HepG2 (cell line): Measurements from ENCODE around the gene RASSF7. TPM values are rescaled to one million over a fixed set of nuclear protein-coding genes. Genes with fewer than 3 reads are reported as not detected.

ENCODE experiments used
- GRHL1 ChIP-seq: sonication (generic); formaldehyde crosslinking; conservative IDR thresholded peaks from 2 replicates; pipeline ENCODE4 v1.8.0; 2022; ENCODE audit warnings: missing genetic modification reagents
- PRDM10 ChIP-seq: sonication (generic); formaldehyde crosslinking; IDR thresholded peaks from 2 replicates; pipeline ENCODE4 v1.4.0; 2020; ENCODE audit warnings: low read depth, missing genetic modification reagents
- ZKSCAN1 ChIP-seq: fragments of 150-350 bp; IDR thresholded peaks from 2 replicates; pipeline ENCODE4 v1.6.1; 2014; ENCODE audit warnings: low read length
- ZNF383 ChIP-seq: sonication (generic); formaldehyde crosslinking; IDR thresholded peaks from 2 replicates; pipeline ENCODE4 v1.4.0; 2020; ENCODE audit warnings: missing genetic modification reagents, mild to moderate bottlenecking, borderline replicate concordance
- ZNF747 ChIP-seq: sonication (generic); formaldehyde crosslinking; IDR thresholded peaks from 2 replicates; pipeline ENCODE4 v1.8.1; 2023; ENCODE audit warnings: missing genetic modification reagents, mild to moderate bottlenecking, borderline replicate concordance
- polyA plus RNA-seq, 8 experiments: library from polyadenylated mRNA; depleted of rRNA in 3 of 8; stranded (reverse) in 7 of 8; unstranded in 1 of 8; fragments of >200 nt; fragmentation: Illumina TruSeq in 4 of 8; extraction: Trizol in 4 of 8; gene quantifications; 2 replicates each; pipeline versions ENCODE4 v1.2.1 to v1.2.3, GENCODE V29; 2011 to 2016; ENCODE audit warnings: low read depth in 4 of 8, missing spikeins in 1 of 8, mixed read lengths in 1 of 8; ENCODE audit not compliant: insufficient read depth in 1 of 8
- total RNA-seq, 5 experiments: library from RNA; depleted of rRNA; stranded (reverse); fragments of >200 nt; fragmentation: Illumina TruSeq; extraction: Trizol; gene quantifications; 2 replicates each; pipeline ENCODE4 v1.2.3, GENCODE V29; 2016; ENCODE audit warnings: low read depth in 1 of 5
- TF ChIP-seq, protein P1 (sequence below): sonication (generic); formaldehyde crosslinking; IDR thresholded peaks from 2 replicates; pipeline ENCODE4 v1.5.1; 2020; ENCODE audit warnings: missing genetic modification reagents, mild to moderate bottlenecking, borderline replicate concordance
- TF ChIP-seq, protein P2 (sequence below): sonication (generic); formaldehyde crosslinking; IDR thresholded peaks from 2 replicates; pipeline ENCODE4 v1.5.1; 2020; ENCODE audit warnings: mild to moderate bottlenecking, missing genetic modification reagents, borderline replicate concordance

The RASSF7 gene
- total and polyA plus RNA-seq, 2 of the 13 experiments (the other 11 are each of a cell fraction or from before 2014, with no cell fraction given): 20.2 to 28.6 TPM

GRCh38 chr11:561148-562003, 606 bp downstream of the RASSF7 start (continued):
- peak; percentile 90 for TF ChIP-seq PRDM10 (CRISPR knock-in tag)
- TF ChIP-seq GRHL1: no peak
- TF ChIP-seq ZNF747 (CRISPR knock-in tag): no peak
- TF ChIP-seq, protein P1, sequence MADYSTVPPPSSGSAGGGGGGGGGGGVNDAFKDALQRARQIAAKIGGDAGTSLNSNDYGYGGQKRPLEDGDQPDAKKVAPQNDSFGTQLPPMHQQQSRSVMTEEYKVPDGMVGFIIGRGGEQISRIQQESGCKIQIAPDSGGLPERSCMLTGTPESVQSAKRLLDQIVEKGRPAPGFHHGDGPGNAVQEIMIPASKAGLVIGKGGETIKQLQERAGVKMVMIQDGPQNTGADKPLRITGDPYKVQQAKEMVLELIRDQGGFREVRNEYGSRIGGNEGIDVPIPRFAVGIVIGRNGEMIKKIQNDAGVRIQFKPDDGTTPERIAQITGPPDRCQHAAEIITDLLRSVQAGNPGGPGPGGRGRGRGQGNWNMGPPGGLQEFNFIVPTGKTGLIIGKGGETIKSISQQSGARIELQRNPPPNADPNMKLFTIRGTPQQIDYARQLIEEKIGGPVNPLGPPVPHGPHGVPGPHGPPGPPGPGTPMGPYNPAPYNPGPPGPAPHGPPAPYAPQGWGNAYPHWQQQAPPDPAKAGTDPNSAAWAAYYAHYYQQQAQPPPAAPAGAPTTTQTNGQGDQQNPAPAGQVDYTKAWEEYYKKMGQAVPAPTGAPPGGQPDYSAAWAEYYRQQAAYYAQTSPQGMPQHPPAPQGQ (CRISPR knock-in tag): no peak
- TF ChIP-seq, protein P2, sequence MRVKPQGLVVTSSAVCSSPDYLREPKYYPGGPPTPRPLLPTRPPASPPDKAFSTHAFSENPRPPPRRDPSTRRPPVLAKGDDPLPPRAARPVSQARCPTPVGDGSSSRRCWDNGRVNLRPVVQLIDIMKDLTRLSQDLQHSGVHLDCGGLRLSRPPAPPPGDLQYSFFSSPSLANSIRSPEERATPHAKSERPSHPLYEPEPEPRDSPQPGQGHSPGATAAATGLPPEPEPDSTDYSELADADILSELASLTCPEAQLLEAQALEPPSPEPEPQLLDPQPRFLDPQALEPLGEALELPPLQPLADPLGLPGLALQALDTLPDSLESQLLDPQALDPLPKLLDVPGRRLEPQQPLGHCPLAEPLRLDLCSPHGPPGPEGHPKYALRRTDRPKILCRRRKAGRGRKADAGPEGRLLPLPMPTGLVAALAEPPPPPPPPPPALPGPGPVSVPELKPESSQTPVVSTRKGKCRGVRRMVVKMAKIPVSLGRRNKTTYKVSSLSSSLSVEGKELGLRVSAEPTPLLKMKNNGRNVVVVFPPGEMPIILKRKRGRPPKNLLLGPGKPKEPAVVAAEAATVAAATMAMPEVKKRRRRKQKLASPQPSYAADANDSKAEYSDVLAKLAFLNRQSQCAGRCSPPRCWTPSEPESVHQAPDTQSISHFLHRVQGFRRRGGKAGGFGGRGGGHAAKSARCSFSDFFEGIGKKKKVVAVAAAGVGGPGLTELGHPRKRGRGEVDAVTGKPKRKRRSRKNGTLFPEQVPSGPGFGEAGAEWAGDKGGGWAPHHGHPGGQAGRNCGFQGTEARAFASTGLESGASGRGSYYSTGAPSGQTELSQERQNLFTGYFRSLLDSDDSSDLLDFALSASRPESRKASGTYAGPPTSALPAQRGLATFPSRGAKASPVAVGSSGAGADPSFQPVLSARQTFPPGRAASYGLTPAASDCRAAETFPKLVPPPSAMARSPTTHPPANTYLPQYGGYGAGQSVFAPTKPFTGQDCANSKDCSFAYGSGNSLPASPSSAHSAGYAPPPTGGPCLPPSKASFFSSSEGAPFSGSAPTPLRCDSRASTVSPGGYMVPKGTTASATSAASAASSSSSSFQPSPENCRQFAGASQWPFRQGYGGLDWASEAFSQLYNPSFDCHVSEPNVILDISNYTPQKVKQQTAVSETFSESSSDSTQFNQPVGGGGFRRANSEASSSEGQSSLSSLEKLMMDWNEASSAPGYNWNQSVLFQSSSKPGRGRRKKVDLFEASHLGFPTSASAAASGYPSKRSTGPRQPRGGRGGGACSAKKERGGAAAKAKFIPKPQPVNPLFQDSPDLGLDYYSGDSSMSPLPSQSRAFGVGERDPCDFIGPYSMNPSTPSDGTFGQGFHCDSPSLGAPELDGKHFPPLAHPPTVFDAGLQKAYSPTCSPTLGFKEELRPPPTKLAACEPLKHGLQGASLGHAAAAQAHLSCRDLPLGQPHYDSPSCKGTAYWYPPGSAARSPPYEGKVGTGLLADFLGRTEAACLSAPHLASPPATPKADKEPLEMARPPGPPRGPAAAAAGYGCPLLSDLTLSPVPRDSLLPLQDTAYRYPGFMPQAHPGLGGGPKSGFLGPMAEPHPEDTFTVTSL: no peak
- TF ChIP-seq ZNF383 (CRISPR knock-in tag): no peak
- no peak for TF ChIP-seq ZKSCAN1
